ENCODE measurements around the gene HRK. TPM values are rescaled to one million over a fixed set of nuclear protein-coding genes. Genes with fewer than 3 reads are reported as not detected.

Gene HRK
- total and polyA plus RNA-seq, 9 of the 15 experiments (the other 6 are each of a cell fraction or from before 2014, with no cell fraction given) = 0.01 to 0.05 (median 0.04) TPM; not detected in 6

GRCh38 chr12:116916714-116917114, 35.5 kb upstream of the HRK start (continued):
- TF ChIP-seq VEZF1 (CRISPR knock-in tag; IDR thresholded peaks at IDR 0.05) (peak; percentile 51; the same call in 1 of the 2 replicates), BCOR (IDR thresholded peaks at IDR 0.05) (peak; percentile 47; the same call in 1 of the 2 replicates), XRCC3 (IDR thresholded peaks at IDR 0.05) (no peak), MAFG (tag; conservative IDR thresholded peaks at IDR 0.05) (peak; percentile 57; the same call in 1 of the 2 replicates), ZBTB11 (CRISPR knock-in tag; IDR thresholded peaks at IDR 0.05) (peak in 1 of 3 experiments; percentile 46; a peak in 2 of 6 replicates), SUPT5H (IDR thresholded peaks at IDR 0.05) (peak; percentile 44), SOX6 (IDR thresholded peaks at IDR 0.05) (0 out of 2 replicates have a peak, but pooled peaks have one; percentile 21), LARP7 (IDR thresholded peaks at IDR 0.05) (peak; percentile 92; the same call in 1 of the 2 replicates), MCM7 (IDR thresholded peaks at IDR 0.05) (0 out of 4 replicates have a peak, but pooled peaks of 1 of the 2 experiments have one; percentile 35), MAZ (CRISPR knock-in tag; conservative IDR thresholded peaks at IDR 0.05 in 1 of 2, IDR thresholded peaks at IDR 0.05 in 1 of 2) (peak in 1 of 2 experiments; percentile 44; a peak in 1 of 4 replicates), THAP12 (CRISPR knock-in tag; IDR thresholded peaks at IDR 0.05) (0 out of 2 replicates have a peak, but pooled peaks have one; percentile 42), MYNN (IDR thresholded peaks at IDR 0.05) (peak; percentile 91), MYNN (CRISPR knock-in tag; IDR thresholded peaks at IDR 0.05) (no peak), ATF7 (IDR thresholded peaks at IDR 0.05) (peak; percentile 68), YY1 (IDR thresholded peaks at IDR 0.05; ENCODE audit: borderline replicate concordance in 1 of 3, control insufficient read depth in 1 of 3, extremely low read depth in 1 of 3, insufficient read depth in 3 of 3, insufficient read length in 1 of 3, insufficient replicate concordance in 2 of 3, low read depth in 1 of 3, low read length in 2 of 3) (peak in 1 of 3 experiments; percentile 6), STAT5B (CRISPR knock-in tag; IDR thresholded peaks at IDR 0.05) (no peak), ADNP (tag; IDR thresholded peaks at IDR 0.05) (no peak; the same call in 1 of the 2 replicates), EP300 (IDR thresholded peaks at IDR 0.05; ENCODE audit: low read length) (peak; percentile 4; the same call in 1 of the 2 replicates), XRCC5 (IDR thresholded peaks at IDR 0.05; ENCODE audit: low read depth, low read length) (peak; percentile 74; the same call in 1 of the 2 replicates), ZBTB2 (IDR thresholded peaks at IDR 0.05) (peak; percentile 88)
